HL-60 (cell line): Measurements from ENCODE around the gene KXD1.
A peak's percentile ranks its signal among the peaks of the same experiment; 100 is the strongest.

Experiments used
- DNase-seq, 2 experiments: peaks; one replicate each; pipeline ENCODE4 v3.0.0-alpha.2; 2010 to 2020; ENCODE audit warnings: low read depth in 1 of 2, low spot score in 1 of 2
- H3K27ac ChIP-seq: fragments of 250-450 bp; sonication (Bioruptor Pico); replicated peaks from 2 replicates; pipeline ENCODE4 v1.5.1; 2020; ENCODE audit warnings: mild to moderate bottlenecking, moderate library complexity
- H3K27me3 ChIP-seq: fragments of 250-450 bp; sonication (Bioruptor Pico); 2 replicates; pipeline ENCODE4 v1.5.1; 2021; ENCODE audit warnings: mild to moderate bottlenecking, moderate library complexity; ENCODE audit not compliant: insufficient read depth, poor library complexity, severe bottlenecking
- H3K4me3 ChIP-seq: replicated peaks from 2 replicates; pipeline ENCODE4 v1.5.1; 2011; ENCODE audit warnings: mild to moderate bottlenecking, control low read depth, low read length; ENCODE audit not compliant: insufficient read depth
- CTCF ChIP-seq: IDR thresholded peaks from one replicate; pipeline ENCODE4 v1.5.1; 2011; ENCODE audit warnings: low read length, control low read depth, inconsistent platforms; ENCODE audit not compliant: insufficient read depth
- GABPA ChIP-seq: IDR thresholded peaks from 2 replicates; pipeline ENCODE4 v1.6.1; 2012; ENCODE audit warnings: low read depth
- POLR2AphosphoS5 ChIP-seq: IDR thresholded peaks from 2 replicates; pipeline ENCODE4 v1.6.1; 2012; ENCODE audit warnings: low read depth
- REST ChIP-seq: IDR thresholded peaks from 2 replicates; pipeline ENCODE4 v1.6.1; 2012; ENCODE audit warnings: low read depth; ENCODE audit not compliant: insufficient replicate concordance
- SPI1 ChIP-seq: IDR thresholded peaks from 2 replicates; pipeline ENCODE4 v1.6.1; 2012; ENCODE audit warnings: low read depth, mild to moderate bottlenecking, borderline replicate concordance

Gene KXD1

GRCh38 chr19:18580311-18580710 is 22.6 kb downstream of the KXD1 start:
- Histone ChIP-seq H3K4me3 (no peak overlapping the region), H3K27ac (no peak overlapping the region), H3K27me3 (no peaks in the 10 kb centered on the region)
- TF ChIP-seq GABPA (no peak), SPI1 (no peak), CTCF (no peak), REST (no peak), POLR2AphosphoS5 (no peak)
- no peak for DNase-seq

DNA sequence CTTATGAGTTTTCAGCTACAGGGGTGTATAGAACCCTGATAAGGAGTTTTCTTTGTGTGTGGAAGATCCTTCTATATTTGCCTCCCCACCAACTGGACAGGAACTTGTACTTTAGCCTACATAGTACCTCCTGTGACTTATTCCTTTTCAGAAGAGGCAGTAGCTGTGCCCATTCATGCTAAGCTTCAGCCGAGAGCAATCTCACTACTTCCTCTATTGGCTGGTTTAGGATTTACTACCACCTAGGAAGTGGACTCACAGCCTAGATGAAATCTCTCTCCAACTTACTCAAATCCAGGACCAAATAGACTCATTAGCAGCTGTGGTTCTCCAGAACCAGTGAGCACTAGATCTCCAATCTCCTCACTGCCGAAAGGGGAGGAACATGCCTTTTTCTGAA is 28.6 kb downstream of the KXD1 start:
- Histone ChIP-seq H3K27me3 (no peaks in the 10 kb centered on the region), H3K4me3 (no peak overlapping the region), H3K27ac (no peak overlapping the region)
- peak in 1 of 2 experiments; percentile 51 for DNase-seq
- TF ChIP-seq SPI1 (peak; percentile 40; the same call in 1 of the 2 replicates), CTCF (no peak), REST (no peak), POLR2AphosphoS5 (no peak)

- H3K27me3 ChIP-seq = no peaks in the 10 kb centered on the region
- H3K27ac ChIP-seq = no peak overlapping the region; the same call in 1 of the 2 replicates
- H3K4me3 ChIP-seq = no peak overlapping the region
- no peak for TF ChIP-seq POLR2AphosphoS5
- no peak for TF ChIP-seq SPI1
- TF ChIP-seq REST = no peak
- no peak for TF ChIP-seq CTCF
- no peak for TF ChIP-seq GABPA
- no peak for DNase-seq
These were observed 29.9 kb downstream of the KXD1 start for GRCh38 chr19:18587561-18587960.
